IMR-90 (cell line): ENCODE data around the gene TSHZ3. TPM values are rescaled to one million over a fixed set of nuclear protein-coding genes. Genes with fewer than 3 reads are reported as not detected.

Source experiments
- ATAC-seq: fragments of 200-7000 bp; cut with Tn5 transposase; 2 replicates; pipeline ENCODE4 v1.9.1; 2020; ENCODE audit warnings: low read depth, mild to moderate bottlenecking, moderate library complexity
- BruUV-seq: library from RNA; stranded (reverse); fragments of 400-500 nt; replicated peaks from 2 replicates; lab custom pipeline; 2021; lab: Mats Ljungman, UMichigan
- CTCF ChIA-PET: fragments of 300-600 bp; formaldehyde crosslinking; extraction: SDS; loops from one replicate; lab custom pipeline; 2021; ENCODE audit warnings: antibody characterized with exemption; lab: Yijun Ruan, JAX
- POLR2A ChIA-PET: fragments of 300-600 bp; sonication (Branson Sonifier 250); formaldehyde crosslinking; loops from one replicate; lab custom pipeline; 2022; ENCODE audit warnings: antibody characterized with exemption; ENCODE audit not compliant: unreplicated experiment; lab: Charles Lee
- DNase-seq: peaks from one replicate; pipeline ENCODE4 v3.0.0; 2013
- H2AFZ ChIP-seq: replicated peaks from 2 replicates; pipeline ENCODE3; 2013; ENCODE audit warnings: low read length, mild to moderate bottlenecking; ENCODE audit not compliant: poor library complexity
- H2AK5ac ChIP-seq: 2 replicates; pipeline ENCODE4 v1.6.1; 2013; ENCODE audit warnings: low read depth, low read length, inconsistent platforms
- H2AK9ac ChIP-seq: replicated peaks from 2 replicates; pipeline ENCODE3; 2013; ENCODE audit warnings: mild to moderate bottlenecking, low read depth, low read length, moderate library complexity; ENCODE audit not compliant: poor library complexity
- H2BK120ac ChIP-seq: 2 replicates; pipeline ENCODE4 v1.6.1; 2013; ENCODE audit warnings: low read depth, low read length, inconsistent platforms
- H2BK15ac ChIP-seq: 3 replicates; pipeline ENCODE4 v1.6.1; 2013; ENCODE audit warnings: low read depth, low read length, inconsistent platforms
- H2BK20ac ChIP-seq: 2 replicates; pipeline ENCODE4 v1.6.1; 2013; ENCODE audit warnings: low read depth, mild to moderate bottlenecking, inconsistent platforms, low read length, moderate library complexity
- H2BK5ac ChIP-seq: 2 replicates; pipeline ENCODE4 v1.6.1; 2013; ENCODE audit warnings: mild to moderate bottlenecking, low read depth, low read length, inconsistent platforms; ENCODE audit not compliant: poor library complexity, severe bottlenecking
- H3K14ac ChIP-seq: replicated peaks from 2 replicates; pipeline ENCODE4 v1.6.1; 2013; ENCODE audit warnings: low read depth, low read length, inconsistent platforms
- H3K18ac ChIP-seq: 2 replicates; pipeline ENCODE4 v1.6.1; 2013; ENCODE audit warnings: low read depth, low read length, control low read depth
- H3K23ac ChIP-seq: 2 replicates; pipeline ENCODE4 v1.6.1; 2013; ENCODE audit warnings: low read depth, low read length, inconsistent platforms
- H3K27ac ChIP-seq: 2 replicates; pipeline ENCODE4 v1.5.1; 2013; ENCODE audit warnings: mild to moderate bottlenecking, control low read depth, low read length; ENCODE audit not compliant: insufficient read depth
- H3K27me3 ChIP-seq: 2 replicates; pipeline ENCODE4 v1.6.1; 2013; ENCODE audit warnings: low read length; ENCODE audit not compliant: control insufficient read depth, insufficient read depth
- H3K36me3 ChIP-seq: 2 replicates; pipeline ENCODE4 v1.6.1; 2013; ENCODE audit warnings: low read length, mixed read lengths; ENCODE audit not compliant: control insufficient read depth, insufficient read depth
- H3K4ac ChIP-seq: 2 replicates; pipeline ENCODE4 v1.6.1; 2013; ENCODE audit warnings: low read depth, low read length, inconsistent platforms
- H3K4me1 ChIP-seq: 2 replicates; pipeline ENCODE4 v1.6.1; 2013; ENCODE audit warnings: low read length, mixed read lengths; ENCODE audit not compliant: control insufficient read depth, insufficient read depth
- H3K4me2 ChIP-seq: 2 replicates; pipeline ENCODE4 v1.6.1; 2013; ENCODE audit warnings: low read depth, mild to moderate bottlenecking, control low read depth, low read length, moderate library complexity
- H3K4me3 ChIP-seq: 2 replicates; pipeline ENCODE4 v1.5.1; 2013; ENCODE audit warnings: low read depth, mild to moderate bottlenecking, control low read depth, low read length, moderate library complexity; ENCODE audit not compliant: insufficient read depth
- H3K56ac ChIP-seq: 2 replicates; pipeline ENCODE4 v1.6.1; 2013; ENCODE audit warnings: low read length, inconsistent platforms; ENCODE audit not compliant: insufficient read depth; ENCODE audit errors: extremely low read depth
- H3K79me1 ChIP-seq, 2 experiments: 2 replicates each; pipeline ENCODE4 v1.6.1; 2013; ENCODE audit warnings: low read length in 2 of 2, inconsistent platforms in 1 of 2, low read depth in 1 of 2
- H3K9ac ChIP-seq: 2 replicates; pipeline ENCODE4 v1.6.1; 2013; ENCODE audit warnings: low read depth, low read length, control low read depth
- H3K9me1 ChIP-seq: 2 replicates; pipeline ENCODE4 v1.6.1; 2013; ENCODE audit warnings: low read length, inconsistent platforms; ENCODE audit not compliant: insufficient read depth
- H3K9me3 ChIP-seq: 2 replicates; pipeline ENCODE4 v1.6.1; 2013; ENCODE audit warnings: low read length; ENCODE audit not compliant: control insufficient read depth, insufficient read depth
- H4K20me1 ChIP-seq: 2 replicates; pipeline ENCODE4 v1.6.1; 2013; ENCODE audit warnings: low read length, inconsistent platforms; ENCODE audit not compliant: insufficient read depth
- H4K5ac ChIP-seq: 2 replicates; pipeline ENCODE4 v1.6.1; 2013; ENCODE audit warnings: mild to moderate bottlenecking, low read depth, low read length, control low read depth
- H4K8ac ChIP-seq, 2 experiments: 2 replicates each; pipeline ENCODE4 v1.6.1; 2013; ENCODE audit warnings: low read depth in 2 of 2, low read length in 2 of 2, control low read depth in 1 of 2, inconsistent platforms in 1 of 2
- H4K91ac ChIP-seq: 2 replicates; pipeline ENCODE4 v1.6.1; 2013; ENCODE audit warnings: low read depth, low read length, inconsistent platforms; ENCODE audit not compliant: insufficient read depth
- BHLHE40 ChIP-seq: fragments of 150-350 bp; IDR thresholded peaks from 2 replicates; pipeline ENCODE4 v1.6.1; 2016; ENCODE audit warnings: mild to moderate bottlenecking, low read depth, low read length
- CEBPB ChIP-seq: IDR thresholded peaks from 2 replicates; pipeline ENCODE4 v1.6.1; 2012; ENCODE audit warnings: low read depth, low read length, improper control_type of control experiment
- CHD1 ChIP-seq: IDR thresholded peaks from 2 replicates; pipeline ENCODE4 v1.6.1; 2012; ENCODE audit warnings: low read depth, low read length, improper control_type of control experiment
- CTCF ChIP-seq: conservative IDR thresholded peaks from 2 replicates; pipeline ENCODE4 v1.5.1; 2012; ENCODE audit warnings: mild to moderate bottlenecking, low read depth, low read length, improper control_type of control experiment
- ELK1 ChIP-seq: fragments of 150-350 bp; IDR thresholded peaks from 2 replicates; pipeline ENCODE4 v1.6.1; 2016; ENCODE audit warnings: low read depth, mild to moderate bottlenecking, low read length, moderate library complexity, borderline replicate concordance
- FOS ChIP-seq: fragments of 150-350 bp; IDR thresholded peaks from 2 replicates; pipeline ENCODE4 v1.6.1; 2016; ENCODE audit warnings: low read depth, low read length
- MAFK ChIP-seq: IDR thresholded peaks from 2 replicates; pipeline ENCODE4 v1.6.1; 2012; ENCODE audit warnings: low read depth, low read length, improper control_type of control experiment
- MAZ ChIP-seq: IDR thresholded peaks from 2 replicates; pipeline ENCODE4 v1.6.1; 2012; ENCODE audit warnings: low read depth, mild to moderate bottlenecking, low read length, improper control_type of control experiment, moderate library complexity, borderline replicate concordance
- MXI1 ChIP-seq: IDR thresholded peaks from 2 replicates; pipeline ENCODE4 v1.6.1; 2012; ENCODE audit warnings: low read depth, mild to moderate bottlenecking, low read length, moderate library complexity, borderline replicate concordance
- NFE2L2 ChIP-seq: fragments of 150-350 bp; IDR thresholded peaks from 2 replicates; pipeline ENCODE4 v1.6.1; 2016; ENCODE audit warnings: low read depth, mild to moderate bottlenecking, low read length
- POLR2A ChIP-seq: IDR thresholded peaks from 2 replicates; pipeline ENCODE4 v1.6.1; 2012; ENCODE audit warnings: mild to moderate bottlenecking, low read depth, low read length
- RAD21 ChIP-seq: IDR thresholded peaks from 2 replicates; pipeline ENCODE4 v1.6.1; 2012; ENCODE audit warnings: low read length, improper control_type of control experiment
- RCOR1 ChIP-seq: IDR thresholded peaks from 2 replicates; pipeline ENCODE4 v1.6.1; 2012; ENCODE audit warnings: mild to moderate bottlenecking, low read length, improper control_type of control experiment; ENCODE audit not compliant: insufficient replicate concordance
- RFX5 ChIP-seq: IDR thresholded peaks from 2 replicates; pipeline ENCODE4 v1.8.0; 2012; ENCODE audit warnings: low read depth, mild to moderate bottlenecking, low read length, moderate library complexity
- SMC3 ChIP-seq: fragments of 150-350 bp; IDR thresholded peaks from 2 replicates; pipeline ENCODE4 v1.6.1; 2016; ENCODE audit warnings: low read depth, mild to moderate bottlenecking, antibody characterized with exemption, low read length, moderate library complexity
- USF2 ChIP-seq: fragments of 150-350 bp; IDR thresholded peaks from 2 replicates; pipeline ENCODE4 v1.6.1; 2017; ENCODE audit warnings: mild to moderate bottlenecking, antibody characterized with exemption, low read length, low read depth
- WGBS, 2 experiments: methylation state at CpG; one replicate each; pipeline versions ENCODE4 v1.1.5 to v1.1.7; 2013; ENCODE audit warnings: missing lambda C conversion rate in 2 of 2; ENCODE audit not compliant: insufficient read length in 1 of 2; ENCODE audit errors: extremely low coverage in 2 of 2; 5-methylcytosine and 5-hydroxymethylcytosine counted together
- dilution Hi-C: fragments of 300-500 bp; cut with HindIII; formaldehyde crosslinking; loops from one replicate; pipeline ENCODE4 v1.14.3; 2018; ENCODE audit warnings: low sequenced_read_pairs; ENCODE audit not compliant: unreplicated experiment
- in situ Hi-C: fragments of 300-500 bp; cut with MboI; formaldehyde crosslinking; loops from 3 replicates; pipeline ENCODE4 v1.14.3; 2019; ENCODE audit warnings: low sequenced_read_pairs, inconsistent platforms, mixed read lengths
- intact Hi-C: fragments of 100-400 bp; cut with micrococcal nuclease; formaldehyde crosslinking; loops from 2 replicates; pipeline ENCODE4 v1.10.0; 2022
- polyA plus RNA-seq, 3 experiments: library from polyadenylated mRNA; depleted of rRNA; stranded (reverse); fragments of >200 nt; gene quantifications; 2 replicates each; pipeline ENCODE4 v1.2.3, GENCODE V29; 2012; ENCODE audit warnings: low replicate concordance in 1 of 3
- total RNA-seq: library from RNA; depleted of rRNA; stranded (reverse); fragments of >200 nt; gene quantifications from 2 replicates; pipeline ENCODE4 v1.2.3, GENCODE V29; 2012

TSHZ3 gene
- total and polyA plus RNA-seq, 2 of the 4 experiments (the other 2 are of a cell fraction), result 8.1 to 13.0 TPM

GRCh38 chr19:31386806-31387205, 37.6 kb upstream of the TSHZ3 start:
- Histone ChIP-seq H3K27ac (no peak overlapping the region), H4K5ac (no peak overlapping the region), H3K9ac (no peak overlapping the region), H4K91ac (no peak overlapping the region), H3K36me3 (no peaks in the 10 kb centered on the region), H2AK5ac (no peak overlapping the region), H2BK120ac (no peak overlapping the region), H2BK5ac (no peak overlapping the region), H3K27me3 (peaks cover 16% of the 10 kb centered on the region), H3K9me1 (no peaks in the 10 kb centered on the region), H3K79me1 (no peaks in the 10 kb centered on the region), H3K14ac (no peak overlapping the region), H3K9me3 (no peaks in the 10 kb centered on the region), H3K23ac (no peak overlapping the region), H2AFZ (no peak overlapping the region), H2BK20ac (no peak overlapping the region), H2AK9ac (no peak overlapping the region), H3K4me1 (no peaks in the 10 kb centered on the region), H3K4me2 (no peak overlapping the region), H3K4ac (no peak overlapping the region), H4K8ac (no peak overlapping the region), H2BK15ac (no peak overlapping the region), H3K56ac (no peak overlapping the region), H4K20me1 (no peaks in the 10 kb centered on the region), H3K18ac (no peak overlapping the region), H3K4me3 (no peak overlapping the region)
- intact Hi-C loops (no loop called here), dilution Hi-C loops (no loop called here), in situ Hi-C loops (no loop called here)
- no TSS peak for BruUV-seq
- no peak for DNase-seq
- WGBS, 2 experiments, result 77% methylated on average over 5 of the region's 8 CpGs; no CpG with 5 or more reads in 1 of the 2 experiments
- no peak for TF ChIP-seq RFX5
- TF ChIP-seq ELK1, result no peak
- TF ChIP-seq MAFK, result no peak
- no peak for TF ChIP-seq USF2
- TF ChIP-seq RAD21, result no peak
- no peak for TF ChIP-seq CTCF
- no peak for TF ChIP-seq CHD1
- TF ChIP-seq NFE2L2, result no peak
- TF ChIP-seq RCOR1, result no peak
- no peak for TF ChIP-seq SMC3
- TF ChIP-seq MXI1, result no peak
- no peak for TF ChIP-seq POLR2A
- no peak for TF ChIP-seq FOS
- TF ChIP-seq BHLHE40, result no peak
- TF ChIP-seq CEBPB, result no peak
- TF ChIP-seq MAZ, result no peak
- ChIA-PET POLR2A (no interaction called here), CTCF (no interaction called here)
- ATAC-seq, result no peak
